GM06990 (cell line): ENCODE data around the gene LFNG.

ENCODE experiments used
- DNase-seq: peaks from one replicate; pipeline ENCODE4 v3.0.0-alpha.2; 2011; ENCODE audit not compliant: insufficient read length; ENCODE audit errors: extremely low read depth
- H3K27me3 ChIP-seq: replicated peaks from 2 replicates; pipeline ENCODE4 v1.6.0; 2011; ENCODE audit warnings: low read length; ENCODE audit not compliant: control insufficient read depth, insufficient read depth
- H3K36me3 ChIP-seq: 2 replicates; pipeline ENCODE4 v1.5.1; 2011; ENCODE audit warnings: low read length; ENCODE audit not compliant: control insufficient read depth, insufficient read depth
- H3K4me3 ChIP-seq: replicated peaks from 2 replicates; pipeline ENCODE4 v1.5.1; 2011; ENCODE audit warnings: low read depth, mild to moderate bottlenecking, control low read depth, low read length
- CTCF ChIP-seq: IDR thresholded peaks from 2 replicates; pipeline ENCODE4 v1.5.1; 2011; ENCODE audit warnings: low read length, control low read depth, mild to moderate bottlenecking, inconsistent platforms; ENCODE audit not compliant: insufficient read depth, poor library complexity, severe bottlenecking

LFNG gene

GRCh38 chr7:2473496-2474180 is 45.9 kb upstream of the LFNG start:
- H3K27me3 ChIP-seq = no peaks in the 10 kb centered on the region
- H3K36me3 ChIP-seq = no peaks in the 10 kb centered on the region
- no peak for TF ChIP-seq CTCF
- no peak for DNase-seq
- no peak overlapping the region for H3K4me3 ChIP-seq

- H3K27me3 ChIP-seq = no peaks in the 10 kb centered on the region
- H3K36me3 ChIP-seq = no peaks in the 10 kb centered on the region
- no peak for DNase-seq
- TF ChIP-seq CTCF = no peak
- no peak overlapping the region for H3K4me3 ChIP-seq
These were observed 45.4 kb upstream of the LFNG start for GRCh38 chr7:2474224-2474623.

GRCh38 chr7:2474813-2475677 is 44.5 kb upstream of the LFNG start:
- H3K4me3 ChIP-seq = no peak overlapping the region
- TF ChIP-seq CTCF = no peak
- no peaks in the 10 kb centered on the region for H3K36me3 ChIP-seq
- no peak for DNase-seq
- no peaks in the 10 kb centered on the region; the same call in 1 of the 2 replicates for H3K27me3 ChIP-seq

GRCh38 chr7:2475678-2476015 is 43.9 kb upstream of the LFNG start:
- no peaks in the 10 kb centered on the region; the same call in 1 of the 2 replicates for H3K27me3 ChIP-seq

GRCh38 chr7:2476298-2476697 is 43.3 kb upstream of the LFNG start, which contains the start of gene GRIFIN:
TSS of gene GRIFIN (minus strand) at chr7:2476398. CDS start at chr7:2476383, 15 bp downstream.
- no peaks in the 10 kb centered on the region; the same call in 1 of the 2 replicates for H3K27me3 ChIP-seq
- TF ChIP-seq CTCF = no peak
- H3K4me3 ChIP-seq = no peak within 1 kb of the TSS
- H3K36me3 ChIP-seq = no peaks in the 10 kb centered on the region
- no peak for DNase-seq

More at GRCh38 chr7:2475678-2476015, 43.9 kb upstream of the LFNG start:
- no peak for DNase-seq
- TF ChIP-seq CTCF = no peak
- Histone ChIP-seq H3K4me3 (no peak overlapping the region), H3K36me3 (no peaks in the 10 kb centered on the region)
